Mucosa of stomach (tissue), 1 donor: ENCODE data around the gene EDNRB.
"Not testable (repeated sequence)": the region's sequence is repeated elsewhere in the genome, so short reads cannot be mapped to it uniquely, and the experiment has no call there.

Experiments
- H3K27me3 ChIP-seq: one replicate; pipeline ENCODE4 v1.7.0; 2013; ENCODE audit warnings: mild to moderate bottlenecking, low read length; ENCODE audit not compliant: control insufficient read depth, insufficient read depth
- H3K36me3 ChIP-seq: one replicate; pipeline ENCODE4 v1.7.0; 2013; ENCODE audit warnings: low read length; ENCODE audit not compliant: control insufficient read depth, insufficient read depth
- H3K4me1 ChIP-seq: one replicate; pipeline ENCODE4 v1.7.0; 2013; ENCODE audit warnings: mild to moderate bottlenecking, low read length; ENCODE audit not compliant: control insufficient read depth, insufficient read depth
- H3K4me3 ChIP-seq: one replicate; pipeline ENCODE4 v1.7.0; 2013; ENCODE audit warnings: low read length
- H3K9ac ChIP-seq: one replicate; pipeline ENCODE4 v1.7.0; 2013; ENCODE audit warnings: mild to moderate bottlenecking, low read length, moderate library complexity
- H3K9me3 ChIP-seq: one replicate; pipeline ENCODE4 v1.7.0; 2013; ENCODE audit warnings: mild to moderate bottlenecking, low read length, moderate library complexity; ENCODE audit not compliant: control insufficient read depth
- donor health status: Pancreatic carcinoma.

The EDNRB gene

DNA sequence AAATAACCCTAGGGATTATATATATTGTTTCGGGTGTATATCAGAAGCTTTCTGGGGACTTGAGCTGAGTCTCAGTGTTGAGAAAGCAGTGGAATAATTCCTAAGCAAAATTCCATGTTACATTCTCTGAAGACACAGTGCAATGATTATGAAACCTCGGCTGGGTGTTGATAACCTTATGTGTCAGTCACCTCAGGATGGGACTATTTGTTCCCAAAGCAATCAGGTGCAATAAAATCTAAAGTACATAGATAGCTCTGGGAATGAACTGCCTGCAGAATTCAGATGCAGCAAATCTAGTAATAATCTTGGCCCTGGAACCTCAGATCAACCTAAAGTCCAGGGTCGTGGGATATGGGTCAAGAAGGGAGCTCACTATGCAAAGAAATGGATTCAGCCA is 53.0 kb downstream of the EDNRB start:
- Histone ChIP-seq H3K36me3 (no peaks in the 10 kb centered on the region), H3K4me1 (no peaks in the 10 kb centered on the region), H3K4me3 (no peak overlapping the region), H3K9me3 (no peaks in the 10 kb centered on the region), H3K9ac (no peak overlapping the region), H3K27me3 (no peaks in the 10 kb centered on the region)

DNA sequence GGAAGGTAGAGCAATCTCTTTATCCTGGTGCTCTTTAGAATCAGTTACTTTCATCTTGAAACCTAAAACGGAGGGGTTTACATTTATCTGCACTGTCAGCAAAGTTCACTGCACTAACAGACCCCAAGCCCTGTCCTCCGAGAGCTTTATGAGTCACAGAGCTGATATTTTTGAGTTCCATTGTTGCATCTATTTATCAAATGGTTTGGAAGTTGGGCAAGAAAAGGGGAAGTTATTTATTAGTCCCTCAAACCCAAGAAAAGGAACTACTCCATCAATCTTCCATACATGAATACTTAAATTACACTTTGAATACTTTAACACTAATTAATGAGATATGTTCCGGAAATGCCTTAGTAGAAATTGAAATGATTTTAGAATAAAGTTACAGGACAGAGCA is 55.5 kb downstream of the EDNRB start:
- no peak overlapping the region for H3K4me3 ChIP-seq
- H3K4me1 ChIP-seq, result no peaks in the 10 kb centered on the region
- H3K27me3 ChIP-seq, result no peaks in the 10 kb centered on the region
- H3K36me3 ChIP-seq, result no peaks in the 10 kb centered on the region
- no peaks in the 10 kb centered on the region for H3K9me3 ChIP-seq
- no peak overlapping the region for H3K9ac ChIP-seq

DNA sequence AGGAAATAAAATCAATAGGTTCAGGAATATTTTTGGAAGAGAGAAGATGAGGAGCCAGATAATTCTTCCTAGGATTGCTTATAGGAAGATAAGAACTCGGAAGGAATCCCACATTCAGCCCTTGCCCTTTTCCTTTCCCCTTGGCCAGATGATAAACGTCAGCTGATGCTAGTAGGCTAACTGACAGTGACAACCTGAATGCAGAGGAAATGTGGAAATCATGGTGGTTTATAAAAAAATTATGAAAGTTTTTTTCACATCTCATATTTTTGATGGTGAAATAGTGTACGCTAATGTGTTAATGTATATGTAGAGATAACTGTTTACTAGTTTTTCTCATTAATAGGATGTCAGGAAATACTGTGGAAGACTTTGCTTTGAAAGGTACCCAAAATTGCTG is 56.9 kb downstream of the EDNRB start:
- no peaks in the 10 kb centered on the region for H3K27me3 ChIP-seq
- no peaks in the 10 kb centered on the region for H3K9me3 ChIP-seq
- no peaks in the 10 kb centered on the region for H3K36me3 ChIP-seq

DNA sequence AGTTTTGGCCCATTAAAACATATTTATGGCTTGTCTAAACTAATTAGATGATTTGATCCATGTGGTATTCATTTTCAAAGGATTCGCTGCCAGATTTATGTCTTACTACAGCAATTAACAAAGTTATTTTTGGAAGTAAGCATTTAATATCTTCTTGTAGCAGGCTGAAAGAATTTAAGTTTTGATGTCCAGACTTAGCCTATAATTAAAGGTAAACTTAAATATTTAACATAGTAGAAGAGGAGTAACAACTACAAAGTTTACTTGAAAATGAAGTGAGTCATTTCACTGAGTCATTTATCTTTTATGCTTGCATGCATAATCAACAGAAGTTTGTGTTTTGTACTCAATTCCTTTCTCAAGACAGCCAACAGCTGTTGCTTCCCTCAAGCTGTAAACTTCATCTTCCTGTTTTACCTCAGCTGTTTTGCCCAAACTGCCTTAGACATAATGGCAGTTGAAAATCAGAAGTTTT is 58.1 kb downstream of the EDNRB start:
- no peaks in the 10 kb centered on the region for H3K9me3 ChIP-seq
- H3K36me3 ChIP-seq, result no peaks in the 10 kb centered on the region
- H3K4me3 ChIP-seq, result no peak overlapping the region
- H3K27me3 ChIP-seq, result no peaks in the 10 kb centered on the region
- H3K9ac ChIP-seq, result no peak overlapping the region
- H3K4me1 ChIP-seq, result no peaks in the 10 kb centered on the region

More for the DNA sequence above, 56.9 kb downstream of the EDNRB start:
- Histone ChIP-seq H3K4me3 (no peak overlapping the region), H3K4me1 (no peaks in the 10 kb centered on the region), H3K9ac (no peak overlapping the region)

DNA sequence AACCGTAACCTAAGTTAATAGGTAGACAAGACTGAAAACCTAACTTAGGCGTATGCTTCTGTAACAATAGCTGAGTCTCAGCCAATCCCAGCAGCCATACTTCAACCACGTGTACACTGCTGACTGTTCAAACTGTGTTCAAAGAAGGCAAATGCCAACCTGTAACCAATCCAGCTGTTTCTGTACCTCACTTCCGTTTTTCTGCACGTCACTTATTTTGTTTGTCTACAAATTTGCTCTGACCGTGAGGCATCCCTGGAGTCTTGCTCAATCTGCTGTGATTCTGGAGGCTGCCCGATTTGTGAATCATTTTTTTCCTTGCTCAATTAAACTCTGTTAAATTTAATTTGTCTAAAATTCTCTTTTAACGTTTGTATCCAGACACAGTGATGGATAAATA is 59.2 kb downstream of the EDNRB start:
- Histone ChIP-seq H3K4me1 (no peaks in the 10 kb centered on the region), H3K9me3 (no peaks in the 10 kb centered on the region), H3K9ac (no peak overlapping the region), H3K4me3 (no peak overlapping the region), H3K36me3 (no peaks in the 10 kb centered on the region), H3K27me3 (no peaks in the 10 kb centered on the region)

DNA sequence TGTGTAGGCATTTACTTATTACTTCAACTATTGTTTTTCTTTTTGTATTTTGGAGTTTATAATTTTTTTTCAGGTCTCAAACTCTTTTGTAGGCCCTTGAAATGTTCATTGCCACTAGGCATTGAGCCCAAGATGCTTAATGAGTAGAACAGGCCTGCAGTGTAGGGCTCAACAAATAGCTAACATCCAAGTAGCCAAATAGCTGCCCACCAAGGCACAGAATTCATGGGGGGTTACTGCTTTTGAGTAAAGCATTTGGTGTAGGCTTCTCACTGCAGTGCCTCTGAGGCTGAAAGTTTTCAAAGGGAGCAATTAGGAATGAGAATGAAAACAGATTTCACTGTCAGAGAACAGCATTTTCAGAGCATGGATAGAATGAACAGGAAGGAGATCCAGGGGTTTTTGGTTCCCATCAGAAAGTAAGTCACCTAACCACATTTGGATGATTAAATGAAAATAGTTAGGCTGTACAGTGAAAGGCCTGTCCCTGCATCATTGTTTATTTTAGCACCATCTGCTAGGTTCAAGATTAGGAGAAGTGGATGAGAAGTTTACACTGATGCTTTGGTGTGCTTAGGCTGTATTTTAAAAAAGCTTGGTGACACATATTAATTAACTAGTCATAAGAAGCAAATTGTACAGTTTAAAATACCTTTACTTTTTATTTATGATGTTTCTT is 61.0 kb downstream of the EDNRB start:
- Histone ChIP-seq H3K9me3 (no peaks in the 10 kb centered on the region), H3K4me1 (no peaks in the 10 kb centered on the region), H3K4me3 (no peak overlapping the region), H3K27me3 (no peaks in the 10 kb centered on the region), H3K36me3 (no peaks in the 10 kb centered on the region), H3K9ac (no peak overlapping the region)

DNA sequence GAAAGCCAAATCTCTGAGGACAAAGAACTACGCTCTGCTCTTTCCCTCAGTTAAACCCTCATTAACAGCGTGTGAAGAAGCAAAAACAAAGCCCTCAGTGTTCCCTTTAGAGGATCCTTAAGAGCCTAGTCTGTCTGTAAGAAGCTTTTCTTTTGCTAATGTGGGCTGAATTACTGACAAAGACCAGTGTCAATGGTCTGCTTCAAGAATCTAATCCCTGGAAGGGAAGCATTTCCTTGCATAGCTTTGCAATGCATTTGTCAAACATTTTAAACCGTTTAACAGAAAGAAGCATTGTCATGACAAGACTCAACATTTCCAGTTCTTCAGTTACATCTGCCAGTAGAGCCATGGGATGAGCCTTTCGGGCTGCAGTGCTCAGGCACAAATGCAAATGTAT is 64.9 kb downstream of the EDNRB start:
- H3K36me3 ChIP-seq, result no peaks in the 10 kb centered on the region
- H3K4me1 ChIP-seq, result no peaks in the 10 kb centered on the region
- H3K27me3 ChIP-seq, result no peaks in the 10 kb centered on the region
- H3K9me3 ChIP-seq, result no peaks in the 10 kb centered on the region
- H3K4me3 ChIP-seq, result no peak overlapping the region
- H3K9ac ChIP-seq, result no peak overlapping the region

DNA sequence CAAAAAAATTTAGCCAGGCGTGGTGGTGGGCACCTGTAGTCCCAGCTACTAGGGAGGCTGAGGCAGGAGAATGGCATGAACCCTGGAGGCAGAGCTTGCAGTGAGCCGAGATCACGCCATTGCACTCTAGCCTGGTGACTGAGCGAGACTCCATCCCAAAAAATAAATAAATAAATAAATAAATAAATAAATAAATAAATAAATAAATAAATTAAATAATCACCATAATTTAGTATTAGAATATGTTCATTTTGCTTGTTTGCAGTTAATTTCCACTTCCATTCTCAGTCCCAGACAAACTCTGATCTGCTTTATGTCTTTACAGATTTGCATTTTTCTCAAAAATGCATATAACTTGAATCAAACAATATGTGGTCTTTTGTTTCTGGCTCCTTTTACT is 70.6 kb downstream of the EDNRB start:
- not testable (repeated sequence) for H3K9ac ChIP-seq, H3K36me3 ChIP-seq, H3K27me3 ChIP-seq, H3K9me3 ChIP-seq, H3K4me1 ChIP-seq, H3K4me3 ChIP-seq

DNA sequence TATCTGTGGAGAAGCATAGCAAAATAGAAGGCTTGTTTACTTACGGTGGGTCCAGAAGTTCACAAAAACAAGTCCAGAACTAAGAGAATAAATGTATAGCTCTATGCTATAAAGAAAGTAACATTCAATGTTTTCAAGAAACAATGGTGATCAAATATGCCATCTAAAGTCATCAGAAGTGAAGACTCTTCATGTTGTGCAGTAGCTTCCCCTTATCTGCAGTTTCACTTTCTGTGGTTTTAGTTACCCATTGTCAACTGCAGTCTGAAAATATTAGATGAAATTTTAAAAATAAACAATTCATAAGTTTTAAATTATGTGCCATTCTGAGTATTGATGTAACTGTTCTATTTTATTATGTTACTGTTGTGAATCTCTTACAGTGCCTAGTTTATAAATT is 72.5 kb downstream of the EDNRB start:
- no peaks in the 10 kb centered on the region for H3K27me3 ChIP-seq
- no peaks in the 10 kb centered on the region for H3K36me3 ChIP-seq
- no peak overlapping the region for H3K4me3 ChIP-seq
- H3K9me3 ChIP-seq, result no peaks in the 10 kb centered on the region
- no peak overlapping the region for H3K9ac ChIP-seq
- H3K4me1 ChIP-seq, result no peaks in the 10 kb centered on the region
